Lower lobe of right lung (tissue), 2 donors: ENCODE results near the gene PSAP. TPM values are rescaled to one million over a fixed set of nuclear protein-coding genes. Genes with fewer than 3 reads are reported as not detected.

Experiments
- ATAC-seq, 2 donors: fragments of 200-7000 bp; cut with Tn5 transposase; one replicate each; pipeline ENCODE4 v1.9.1; 2020 to 2022; ENCODE audit warnings: mild to moderate bottlenecking in 2 of 2, moderate library complexity in 2 of 2
- DNase-seq: peaks from one replicate; pipeline ENCODE4 v3.0.0-alpha.2; 2020
- H3K27ac ChIP-seq: fragments of 200-600 bp; one replicate; pipeline ENCODE4 v1.8.0; 2022
- H3K27me3 ChIP-seq: fragments of 200-600 bp; one replicate; pipeline ENCODE4 v1.8.0; 2022; ENCODE audit warnings: low read depth
- H3K36me3 ChIP-seq: fragments of 200-600 bp; one replicate; pipeline ENCODE4 v1.8.0; 2022; ENCODE audit warnings: mild to moderate bottlenecking
- H3K4me1 ChIP-seq: fragments of 200-600 bp; one replicate; pipeline ENCODE4 v1.8.0; 2022
- H3K4me3 ChIP-seq: fragments of 200-600 bp; one replicate; pipeline ENCODE4 v1.8.0; 2022; ENCODE audit warnings: mild to moderate bottlenecking
- H3K9me3 ChIP-seq: fragments of 200-600 bp; one replicate; pipeline ENCODE4 v1.8.0; 2022
- intact Hi-C: fragments of 100-400 bp; cut with DNase I; formaldehyde crosslinking; loops from one replicate; pipeline ENCODE4 v1.11.0; 2022
- total RNA-seq: library from RNA; stranded (reverse); fragmentation: NEBNext Ultra II Directional; extraction: Animal tissue kit (Norgen Biotek cat#: 25700); gene quantifications from one replicate; pipeline ENCODE4 v1.2.1, GENCODE V29; 2021
- TF ChIP-seq, protein P1 (sequence below): fragments of 200-600 bp; IDR thresholded peaks from one replicate; pipeline ENCODE4 v1.8.0; 2022; ENCODE audit warnings: antibody characterized with exemption, mild to moderate bottlenecking
- donor health status: DM: no; HTN: yes; CAD: no; lungs with severe emphysema.

PSAP gene
- total RNA-seq, 1 donor from 2014 or later = 2,019 TPM

DNA sequence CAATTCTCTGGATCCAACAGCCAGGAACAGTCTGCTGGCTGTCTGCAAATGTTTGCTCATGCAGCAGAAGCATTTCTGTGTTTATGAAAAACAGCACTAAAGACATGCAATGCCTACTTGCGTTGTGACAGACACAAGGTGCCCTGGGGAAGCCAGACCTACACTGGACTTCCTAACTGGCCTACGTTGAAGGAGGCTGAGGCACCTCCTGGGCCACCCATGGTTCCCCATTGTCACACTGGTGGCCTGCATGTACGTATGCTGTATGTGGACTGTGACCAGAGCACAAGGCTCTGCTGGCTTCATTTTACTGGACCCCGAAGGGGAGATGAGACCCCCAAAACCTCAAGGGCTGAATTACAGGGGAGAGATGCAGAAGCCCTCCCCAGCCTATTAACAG, 27.7 kb downstream of the PSAP start:
- no peaks in the 10 kb centered on the region for H3K27me3 ChIP-seq
- no peak overlapping the region for H3K4me3 ChIP-seq
- H3K4me1 ChIP-seq = peaks cover 21% of the 10 kb centered on the region
- no peak for ATAC-seq
- peaks cover 100% of the 10 kb centered on the region for H3K36me3 ChIP-seq
- TF ChIP-seq, protein P1, sequence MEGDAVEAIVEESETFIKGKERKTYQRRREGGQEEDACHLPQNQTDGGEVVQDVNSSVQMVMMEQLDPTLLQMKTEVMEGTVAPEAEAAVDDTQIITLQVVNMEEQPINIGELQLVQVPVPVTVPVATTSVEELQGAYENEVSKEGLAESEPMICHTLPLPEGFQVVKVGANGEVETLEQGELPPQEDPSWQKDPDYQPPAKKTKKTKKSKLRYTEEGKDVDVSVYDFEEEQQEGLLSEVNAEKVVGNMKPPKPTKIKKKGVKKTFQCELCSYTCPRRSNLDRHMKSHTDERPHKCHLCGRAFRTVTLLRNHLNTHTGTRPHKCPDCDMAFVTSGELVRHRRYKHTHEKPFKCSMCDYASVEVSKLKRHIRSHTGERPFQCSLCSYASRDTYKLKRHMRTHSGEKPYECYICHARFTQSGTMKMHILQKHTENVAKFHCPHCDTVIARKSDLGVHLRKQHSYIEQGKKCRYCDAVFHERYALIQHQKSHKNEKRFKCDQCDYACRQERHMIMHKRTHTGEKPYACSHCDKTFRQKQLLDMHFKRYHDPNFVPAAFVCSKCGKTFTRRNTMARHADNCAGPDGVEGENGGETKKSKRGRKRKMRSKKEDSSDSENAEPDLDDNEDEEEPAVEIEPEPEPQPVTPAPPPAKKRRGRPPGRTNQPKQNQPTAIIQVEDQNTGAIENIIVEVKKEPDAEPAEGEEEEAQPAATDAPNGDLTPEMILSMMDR = no peak
- DNase-seq = no peak
- no peaks in the 10 kb centered on the region for H3K9me3 ChIP-seq
- H3K27ac ChIP-seq = no peak overlapping the region
- intact Hi-C loops = no loop called here

DNA sequence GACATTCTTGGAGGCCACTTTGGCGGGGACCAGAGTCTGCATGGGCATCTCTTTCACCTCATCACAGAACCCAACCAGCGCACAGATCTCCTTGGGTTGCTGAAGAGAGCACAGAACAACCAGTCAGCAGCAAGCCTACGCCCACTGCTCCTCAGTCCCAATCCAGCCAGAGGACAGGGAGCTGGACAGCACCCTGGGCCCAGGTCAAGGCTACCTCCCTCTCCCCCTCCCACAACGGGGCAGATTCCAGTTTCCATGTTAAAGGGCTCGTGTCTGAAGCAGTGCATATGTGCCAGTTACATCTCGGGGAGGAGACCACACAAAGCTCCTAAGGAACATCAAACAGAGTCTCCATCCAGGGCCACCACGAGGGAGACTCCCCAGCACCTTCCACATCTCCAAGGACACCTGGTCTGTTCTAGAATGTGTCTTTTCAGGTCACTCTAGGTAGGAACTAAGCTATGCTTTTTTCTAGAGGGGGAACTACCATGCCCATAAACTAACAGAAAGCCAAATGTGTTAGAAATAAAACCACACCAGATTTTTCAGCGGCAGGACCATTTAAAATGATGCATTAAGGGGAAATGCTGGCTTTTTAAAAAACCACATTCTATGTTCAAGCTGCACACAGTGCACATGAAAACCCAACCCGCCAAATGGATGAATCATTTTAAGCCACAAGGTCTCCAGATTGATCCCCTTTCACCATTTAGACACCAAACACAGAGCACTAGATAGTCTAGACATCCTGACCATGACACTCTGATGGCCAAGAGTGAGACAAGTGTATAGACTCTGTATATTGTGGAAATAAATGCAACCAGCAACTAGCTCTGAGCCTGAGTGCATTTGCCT, 28.9 kb downstream of the PSAP start:
- ATAC-seq = no peak
- Histone ChIP-seq H3K27me3 (no peaks in the 10 kb centered on the region), H3K4me3 (no peak overlapping the region), H3K9me3 (no peaks in the 10 kb centered on the region), H3K4me1 (peaks cover 27% of the 10 kb centered on the region), H3K36me3 (peaks cover 100% of the 10 kb centered on the region), H3K27ac (no peak overlapping the region)
- DNase-seq = no peak
- intact Hi-C loops = no loop called here
- TF ChIP-seq, protein P1 = no peak

DNA sequence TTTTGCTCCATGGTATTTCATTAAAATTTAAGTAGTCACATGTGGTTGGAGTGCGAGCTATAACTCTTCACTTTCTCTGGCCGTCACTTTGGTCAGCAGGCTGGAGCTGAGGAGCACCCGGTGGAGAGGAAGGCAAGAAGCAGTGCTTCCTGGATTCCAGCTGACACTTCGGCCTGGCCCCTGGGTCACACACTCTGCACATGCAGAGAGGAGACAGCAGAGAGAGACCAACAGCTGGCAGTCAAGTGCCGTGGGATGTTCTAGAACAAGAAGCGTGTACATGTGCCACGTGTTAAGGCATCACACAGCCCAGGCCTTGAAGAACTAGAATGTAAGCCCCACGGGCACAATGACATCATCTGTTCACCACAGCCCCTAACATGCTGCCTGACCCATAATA, 30.1 kb downstream of the PSAP start:
- Histone ChIP-seq H3K4me1 (peaks cover 27% of the 10 kb centered on the region), H3K9me3 (no peaks in the 10 kb centered on the region), H3K36me3 (peaks cover 100% of the 10 kb centered on the region), H3K27ac (no peak overlapping the region), H3K4me3 (no peak overlapping the region), H3K27me3 (no peaks in the 10 kb centered on the region)
- TF ChIP-seq, protein P1 = no peak
- intact Hi-C loops = no loop called here
- DNase-seq (no peak), ATAC-seq (no peak)

DNA sequence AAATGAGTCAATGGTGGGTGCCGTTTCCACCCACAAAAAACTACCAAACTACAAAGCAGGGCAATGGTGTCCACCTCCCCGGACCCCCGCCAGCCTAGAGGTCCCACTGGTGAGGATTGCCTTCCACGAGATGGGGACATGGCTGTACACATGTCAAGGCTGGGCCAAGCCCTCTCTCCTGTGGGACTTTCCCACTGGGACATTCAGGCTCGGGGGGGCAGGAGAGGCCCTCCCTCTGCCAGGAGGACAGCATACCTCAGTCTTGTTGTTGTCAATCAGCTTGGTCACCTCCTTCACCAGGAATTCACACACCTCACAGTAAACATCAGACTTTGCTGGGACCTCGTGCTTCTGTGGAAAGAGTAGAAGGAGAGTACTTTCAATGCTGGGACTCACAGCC, 31.1 kb downstream of the PSAP start:
- TF ChIP-seq, protein P1 = no peak
- Histone ChIP-seq H3K27ac (no peak overlapping the region), H3K27me3 (no peaks in the 10 kb centered on the region), H3K36me3 (peaks cover 100% of the 10 kb centered on the region), H3K4me3 (no peak overlapping the region), H3K9me3 (no peaks in the 10 kb centered on the region), H3K4me1 (peaks cover 26% of the 10 kb centered on the region)
- intact Hi-C loops = no loop called here
- DNase-seq (no peak), ATAC-seq (no peak)

DNA sequence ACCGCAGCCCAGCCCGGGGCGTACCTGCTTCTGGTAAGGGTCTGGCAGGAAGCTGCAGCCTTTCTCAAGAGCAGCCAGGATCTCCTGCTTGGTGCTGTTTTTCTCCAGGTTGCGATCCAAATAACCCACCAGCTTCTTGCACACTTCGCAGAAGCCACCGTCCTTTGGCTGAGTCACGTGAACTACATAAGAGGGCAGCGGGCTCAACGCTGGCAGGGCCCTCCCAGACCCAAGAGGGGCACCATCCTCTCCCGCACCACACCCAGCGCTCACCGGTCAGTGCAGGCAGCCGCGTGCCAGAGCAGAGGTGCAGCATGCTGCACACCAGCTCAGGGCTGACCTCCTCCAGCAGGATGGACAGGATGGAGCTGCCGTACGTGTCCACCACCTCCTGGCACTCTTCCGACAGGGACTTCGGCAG, 31.6 kb downstream of the PSAP start:
- Histone ChIP-seq H3K27ac (no peak overlapping the region), H3K4me3 (no peak overlapping the region), H3K9me3 (no peaks in the 10 kb centered on the region), H3K36me3 (peaks cover 98% of the 10 kb centered on the region), H3K27me3 (no peaks in the 10 kb centered on the region), H3K4me1 (peaks cover 20% of the 10 kb centered on the region)
- intact Hi-C loops = no loop called here
- DNase-seq (no peak), ATAC-seq (no peak)
- TF ChIP-seq, protein P1 = no peak
